PC-3 (cell line): ENCODE measurements around the gene USH2A. TPM values are rescaled to one million over a fixed set of nuclear protein-coding genes. Genes with fewer than 3 reads are reported as not detected.

ENCODE experiments used
- ATAC-seq: fragments of 200-7000 bp; cut with Tn5 transposase; 2 replicates; pipeline ENCODE4 v1.9.1; 2020; ENCODE audit warnings: mild to moderate bottlenecking, moderate library complexity
- BruUV-seq: library from RNA; stranded (reverse); fragments of 400-500 nt; replicated peaks from 2 replicates; lab custom pipeline; 2021; lab: Mats Ljungman, UMichigan
- CTCF ChIA-PET: fragments of 300-600 bp; sonication (Branson Sonifier 250); formaldehyde crosslinking; loops from one replicate; lab custom pipeline; 2022; ENCODE audit warnings: antibody characterized with exemption; lab: Charles Lee
- POLR2A ChIA-PET: fragments of 300-600 bp; sonication (Branson Sonifier 250); formaldehyde crosslinking; loops from one replicate; lab custom pipeline; 2022; ENCODE audit warnings: antibody characterized with exemption; ENCODE audit not compliant: unreplicated experiment; lab: Charles Lee
- DNase-seq: peaks from one replicate; pipeline ENCODE4 v3.0.0-alpha.2; 2015
- H2AFZ ChIP-seq: fragments of 300-600 bp; sonication (generic); 2 replicates; pipeline ENCODE4 v1.6.0; 2016; ENCODE audit warnings: antibody characterized with exemption, low read length
- H3F3A ChIP-seq: fragments of 300-600 bp; sonication (generic); one replicate; pipeline ENCODE4 v1.6.0; 2017; ENCODE audit warnings: antibody characterized with exemption, low read length, control low read depth, mild to moderate bottlenecking; ENCODE audit not compliant: unreplicated experiment
- H3K27ac ChIP-seq: fragments of 300-600 bp; sonication (generic); 2 replicates; pipeline ENCODE4 v1.5.1; 2016; ENCODE audit warnings: mild to moderate bottlenecking, low read length
- H3K27me3 ChIP-seq: fragments of 300-600 bp; sonication (generic); 2 replicates; pipeline ENCODE4 v1.6.1; 2016; ENCODE audit warnings: low read length, mixed read lengths
- H3K36me3 ChIP-seq: fragments of 300-600 bp; sonication (generic); 2 replicates; pipeline ENCODE4 v1.6.1; 2016; ENCODE audit warnings: low read depth, mixed run types, low read length, mixed read lengths
- H3K4me1 ChIP-seq: fragments of 300-600 bp; sonication (generic); 2 replicates; pipeline ENCODE4 v1.5.1; 2016; ENCODE audit warnings: low read length; ENCODE audit not compliant: insufficient read depth
- H3K4me2 ChIP-seq: fragments of 300-600 bp; sonication (generic); 2 replicates; pipeline ENCODE4 v1.6.0; 2016; ENCODE audit warnings: low read length
- H3K4me3 ChIP-seq: fragments of 300-600 bp; sonication (generic); 2 replicates; pipeline ENCODE4 v1.5.1; 2016; ENCODE audit warnings: mild to moderate bottlenecking, low read length, mixed read lengths
- H3K79me2 ChIP-seq: fragments of 300-600 bp; sonication (generic); 2 replicates; pipeline ENCODE4 v1.6.1; 2017; ENCODE audit warnings: low read length, mixed read lengths
- H3K9ac ChIP-seq: fragments of 300-600 bp; sonication (generic); 2 replicates; pipeline ENCODE4 v1.6.0; 2016; ENCODE audit warnings: mild to moderate bottlenecking, low read length
- H3K9me2 ChIP-seq: fragments of 300-600 bp; sonication (generic); replicated peaks from 2 replicates; pipeline ENCODE4 v1.6.1; 2016; ENCODE audit warnings: mixed run types, low read length, mixed read lengths
- H3K9me3 ChIP-seq: fragments of 300-600 bp; sonication (generic); 2 replicates; pipeline ENCODE4 v1.6.1; 2016; ENCODE audit warnings: low read length, mixed read lengths
- H4K20me1 ChIP-seq: fragments of 300-600 bp; sonication (generic); 2 replicates; pipeline ENCODE4 v1.6.1; 2016; ENCODE audit warnings: low read length, mixed read lengths
- EZH2 ChIP-seq: fragments of 300-600 bp; sonication (generic); IDR thresholded peaks from one replicate; pipeline ENCODE4 v1.6.1; 2017; ENCODE audit warnings: antibody characterized with exemption, mild to moderate bottlenecking, low read length; ENCODE audit not compliant: unreplicated experiment
- EZH2phosphoT487 ChIP-seq: fragments of 300-600 bp; sonication (generic); IDR thresholded peaks from 2 replicates; pipeline ENCODE4 v1.6.1; 2018; ENCODE audit warnings: mild to moderate bottlenecking, antibody characterized with exemption, low read length, borderline replicate concordance
- intact Hi-C: fragments of 100-400 bp; cut with micrococcal nuclease; formaldehyde crosslinking; loops from 2 replicates; pipeline ENCODE4 v1.9.0; 2023
- total RNA-seq: library from RNA; depleted of rRNA; stranded (reverse); fragments of >200 nt; gene quantifications from 2 replicates; pipeline ENCODE4 v1.2.3, GENCODE V29; 2014
- TF ChIP-seq, protein P1 (sequence below): fragments of 300-600 bp; sonication (generic); conservative IDR thresholded peaks from 2 replicates; pipeline ENCODE4 v1.5.1; 2017; ENCODE audit warnings: antibody characterized with exemption, low read depth, mild to moderate bottlenecking, low read length

USH2A gene
- total RNA-seq, 1 experiment from 2014 or later: not detected

DNA sequence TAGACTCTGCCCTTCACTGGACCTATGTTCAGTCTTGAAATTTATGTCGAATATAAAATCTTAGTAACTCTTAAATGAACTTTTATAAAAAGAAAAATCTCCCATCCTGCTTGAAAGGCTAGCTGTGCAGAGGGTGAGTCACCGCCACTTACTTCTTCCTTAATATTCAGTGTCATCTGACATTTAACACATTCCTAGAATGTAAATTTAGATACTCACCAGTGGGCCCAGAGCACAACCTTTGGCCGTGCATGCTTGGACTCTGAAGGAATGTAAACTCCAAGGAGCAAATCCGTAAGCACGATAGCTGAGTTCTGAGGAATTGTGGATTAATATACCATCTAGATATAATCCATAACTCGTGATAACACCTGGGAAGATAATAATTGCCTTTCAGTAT, 452.8 kb downstream of the USH2A start:
- Histone ChIP-seq H3K27me3 (peaks cover 59% of the 10 kb centered on the region), H3K9me3 (no peaks in the 10 kb centered on the region), H3K4me2 (no peak overlapping the region), H3K79me2 (no peaks in the 10 kb centered on the region), H3K9me2 (no peaks in the 10 kb centered on the region), H3F3A (no peaks in the 10 kb centered on the region), H3K4me1 (no peaks in the 10 kb centered on the region), H3K36me3 (no peaks in the 10 kb centered on the region), H3K27ac (no peak overlapping the region), H2AFZ (no peak overlapping the region), H4K20me1 (no peaks in the 10 kb centered on the region), H3K4me3 (no peak overlapping the region), H3K9ac (no peak overlapping the region)
- ATAC-seq (no peak), DNase-seq (no peak)
- ChIA-PET POLR2A (no interaction called here), CTCF (no interaction called here)
- BruUV-seq: no TSS peak
- intact Hi-C loops: no loop called here
- TF ChIP-seq, protein P1, sequence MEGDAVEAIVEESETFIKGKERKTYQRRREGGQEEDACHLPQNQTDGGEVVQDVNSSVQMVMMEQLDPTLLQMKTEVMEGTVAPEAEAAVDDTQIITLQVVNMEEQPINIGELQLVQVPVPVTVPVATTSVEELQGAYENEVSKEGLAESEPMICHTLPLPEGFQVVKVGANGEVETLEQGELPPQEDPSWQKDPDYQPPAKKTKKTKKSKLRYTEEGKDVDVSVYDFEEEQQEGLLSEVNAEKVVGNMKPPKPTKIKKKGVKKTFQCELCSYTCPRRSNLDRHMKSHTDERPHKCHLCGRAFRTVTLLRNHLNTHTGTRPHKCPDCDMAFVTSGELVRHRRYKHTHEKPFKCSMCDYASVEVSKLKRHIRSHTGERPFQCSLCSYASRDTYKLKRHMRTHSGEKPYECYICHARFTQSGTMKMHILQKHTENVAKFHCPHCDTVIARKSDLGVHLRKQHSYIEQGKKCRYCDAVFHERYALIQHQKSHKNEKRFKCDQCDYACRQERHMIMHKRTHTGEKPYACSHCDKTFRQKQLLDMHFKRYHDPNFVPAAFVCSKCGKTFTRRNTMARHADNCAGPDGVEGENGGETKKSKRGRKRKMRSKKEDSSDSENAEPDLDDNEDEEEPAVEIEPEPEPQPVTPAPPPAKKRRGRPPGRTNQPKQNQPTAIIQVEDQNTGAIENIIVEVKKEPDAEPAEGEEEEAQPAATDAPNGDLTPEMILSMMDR: no peak
- TF ChIP-seq EZH2 (no peak), EZH2phosphoT487 (no peak)

DNA sequence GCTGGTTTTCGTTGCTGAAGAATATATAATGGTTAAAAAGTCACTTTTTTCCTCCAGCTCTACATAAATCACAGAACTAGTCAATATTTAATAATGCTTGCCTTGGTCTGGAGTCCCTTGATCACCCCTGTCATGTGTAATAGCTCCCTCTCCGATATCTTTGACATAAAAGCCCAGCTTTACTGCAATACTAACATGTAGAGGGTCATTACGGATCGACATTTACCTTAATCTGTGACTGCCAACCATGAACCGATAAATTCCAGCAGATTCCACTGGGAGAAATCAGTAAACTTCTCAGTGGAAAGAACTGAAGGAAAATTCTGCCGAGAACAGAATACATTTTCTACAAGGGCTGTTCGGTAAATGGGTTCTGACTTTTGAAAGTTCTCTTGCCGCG, 459.6 kb downstream of the USH2A start:
- POLR2A ChIA-PET: interaction anchor here (0.7 kb wide), 1 partner anchor 9 kb away, joined by 4 read pairs; no protein-coding TSS in a partner anchor
- TF ChIP-seq, protein P1: no peak
- TF ChIP-seq EZH2phosphoT487 (no peak), EZH2 (no peak)

DNA sequence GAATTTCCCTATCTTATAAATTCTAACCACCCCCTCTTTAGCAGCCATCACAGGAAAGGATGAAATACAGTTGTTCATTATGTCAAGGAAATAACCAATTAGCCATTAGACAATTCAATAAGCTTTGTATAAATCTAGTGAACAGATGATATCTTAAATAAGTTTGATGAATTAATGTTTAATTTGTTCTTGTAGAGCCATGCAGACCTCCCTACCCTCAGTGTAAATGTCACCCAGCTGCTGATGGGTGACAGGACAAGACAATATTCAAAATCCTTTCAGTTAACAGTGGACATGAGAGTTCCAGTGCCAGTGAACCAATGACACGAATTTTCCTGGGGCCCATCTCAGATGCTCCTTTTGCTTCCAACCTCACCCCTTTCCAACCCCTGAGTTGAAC, 460.2 kb downstream of the USH2A start:
- no peak overlapping the region for H3K27ac ChIP-seq
- no peaks in the 10 kb centered on the region for H3K9me2 ChIP-seq
- no peaks in the 10 kb centered on the region for H4K20me1 ChIP-seq
- H3K9ac ChIP-seq: no peak overlapping the region
- TF ChIP-seq, protein P1: no peak
- TF ChIP-seq EZH2phosphoT487 (no peak), EZH2 (no peak)
- no peaks in the 10 kb centered on the region for H3K9me3 ChIP-seq
- intact Hi-C loops: no loop called here
- H3F3A ChIP-seq: no peaks in the 10 kb centered on the region
- no peak for DNase-seq
- ChIA-PET CTCF (no interaction called here), POLR2A (no interaction called here)
- H3K4me2 ChIP-seq: no peak overlapping the region
- peaks cover 71% of the 10 kb centered on the region for H3K27me3 ChIP-seq
- no peak for ATAC-seq
- no peaks in the 10 kb centered on the region for H3K36me3 ChIP-seq
- no peak overlapping the region for H2AFZ ChIP-seq
- no TSS peak for BruUV-seq
- H3K79me2 ChIP-seq: no peaks in the 10 kb centered on the region
- no peaks in the 10 kb centered on the region for H3K4me1 ChIP-seq
- H3K4me3 ChIP-seq: no peak overlapping the region

More for the DNA sequence above, 459.6 kb downstream of the USH2A start:
- no peak overlapping the region for H3K27ac ChIP-seq
- H3K36me3 ChIP-seq: no peaks in the 10 kb centered on the region
- H3K9me3 ChIP-seq: no peaks in the 10 kb centered on the region
- intact Hi-C loops: loop anchor here (2.0 kb wide), 1 partner anchor 139 kb away; no protein-coding TSS in a partner anchor
- H3F3A ChIP-seq: no peaks in the 10 kb centered on the region
- H3K4me3 ChIP-seq: no peak overlapping the region
- BruUV-seq: no TSS peak
- H2AFZ ChIP-seq: no peak overlapping the region
- no peak for ATAC-seq
- H4K20me1 ChIP-seq: no peaks in the 10 kb centered on the region
- CTCF ChIA-PET: no interaction called here
- no peak overlapping the region for H3K9ac ChIP-seq
- H3K4me1 ChIP-seq: no peaks in the 10 kb centered on the region
- no peaks in the 10 kb centered on the region for H3K79me2 ChIP-seq
- no peak for DNase-seq
- H3K9me2 ChIP-seq: no peaks in the 10 kb centered on the region
- H3K27me3 ChIP-seq: peaks cover 68% of the 10 kb centered on the region
- H3K4me2 ChIP-seq: no peak overlapping the region
